Astrocyte (in vitro differentiated cells and primary cell): ENCODE measurements around the gene ADAMTSL2.
"Not testable (repeated sequence)": the region's sequence is repeated elsewhere in the genome, so short reads cannot be mapped to it uniquely, and the experiment has no call there.

Experiments
- EZH2 ChIP-seq: IDR thresholded peaks from 2 replicates; pipeline ENCODE4 v1.6.1; 2012; ENCODE audit warnings: mild to moderate bottlenecking, low read length, inconsistent platforms; ENCODE audit not compliant: insufficient read depth
- TF ChIP-seq, protein P1 (sequence below): IDR thresholded peaks from 2 replicates; pipeline ENCODE4 v1.5.1; 2011; ENCODE audit warnings: low read depth, mild to moderate bottlenecking, inconsistent platforms, low read length, moderate library complexity; ENCODE audit not compliant: insufficient read depth

DNA sequence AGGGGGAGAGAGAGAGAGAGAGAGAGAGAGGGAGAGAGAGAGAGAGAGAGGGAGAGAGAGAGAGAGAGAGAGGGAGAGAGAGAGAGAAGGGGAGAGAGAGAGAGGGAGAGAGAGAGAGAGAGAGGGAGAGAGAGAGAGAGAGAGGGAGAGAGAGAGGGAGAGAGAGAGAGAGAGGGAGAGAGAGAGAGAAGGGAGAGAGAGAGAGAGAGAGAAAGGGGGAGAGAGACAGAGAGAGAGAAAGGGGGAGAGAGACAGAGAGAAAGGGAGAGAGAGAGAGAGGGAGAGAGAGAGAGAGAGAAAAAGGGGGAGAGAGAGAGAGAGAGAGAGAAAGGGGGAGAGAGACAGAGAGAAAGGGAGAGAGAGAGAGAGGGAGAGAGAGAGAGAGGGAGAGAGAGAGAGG is 29.3 kb downstream of the ADAMTSL2 start:
- not testable (repeated sequence) for TF ChIP-seq EZH2
- TF ChIP-seq, protein P1, sequence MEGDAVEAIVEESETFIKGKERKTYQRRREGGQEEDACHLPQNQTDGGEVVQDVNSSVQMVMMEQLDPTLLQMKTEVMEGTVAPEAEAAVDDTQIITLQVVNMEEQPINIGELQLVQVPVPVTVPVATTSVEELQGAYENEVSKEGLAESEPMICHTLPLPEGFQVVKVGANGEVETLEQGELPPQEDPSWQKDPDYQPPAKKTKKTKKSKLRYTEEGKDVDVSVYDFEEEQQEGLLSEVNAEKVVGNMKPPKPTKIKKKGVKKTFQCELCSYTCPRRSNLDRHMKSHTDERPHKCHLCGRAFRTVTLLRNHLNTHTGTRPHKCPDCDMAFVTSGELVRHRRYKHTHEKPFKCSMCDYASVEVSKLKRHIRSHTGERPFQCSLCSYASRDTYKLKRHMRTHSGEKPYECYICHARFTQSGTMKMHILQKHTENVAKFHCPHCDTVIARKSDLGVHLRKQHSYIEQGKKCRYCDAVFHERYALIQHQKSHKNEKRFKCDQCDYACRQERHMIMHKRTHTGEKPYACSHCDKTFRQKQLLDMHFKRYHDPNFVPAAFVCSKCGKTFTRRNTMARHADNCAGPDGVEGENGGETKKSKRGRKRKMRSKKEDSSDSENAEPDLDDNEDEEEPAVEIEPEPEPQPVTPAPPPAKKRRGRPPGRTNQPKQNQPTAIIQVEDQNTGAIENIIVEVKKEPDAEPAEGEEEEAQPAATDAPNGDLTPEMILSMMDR: not testable (repeated sequence)
